Thyroid gland (tissue), 4 donors: ENCODE measurements around the gene PDS5A.
"Not testable (repeated sequence)": the region's sequence is repeated elsewhere in the genome, so short reads cannot be mapped to it uniquely, and the experiment has no call there.

Source experiments
- CTCF ChIP-seq, 6 experiments: fragments of 200-600 bp in 3 of 6; fragments of 450-650 bp in 3 of 6; sonication (generic) in 3 of 6; IDR thresholded peaks; one replicate each; pipeline ENCODE4 v1.5.1; 2016 to 2019; ENCODE audit warnings: antibody characterized with exemption in 6 of 6, mild to moderate bottlenecking in 2 of 6, inconsistent platforms in 1 of 6, moderate library complexity in 1 of 6
- POLR2A ChIP-seq, 2 donors: fragments of 450-650 bp; IDR thresholded peaks; one replicate each; pipeline ENCODE4 v1.6.1; 2017; ENCODE audit warnings: antibody characterized with exemption in 2 of 2, mild to moderate bottlenecking in 2 of 2, moderate library complexity in 1 of 2

- TF ChIP-seq POLR2A, CTCF (IDR thresholded peaks at IDR 0.05): not testable (repeated sequence)
Measured at GRCh38 chr4:39792976-39793375, 184.7 kb downstream of the PDS5A start.
